K562 (cell line): ENCODE data around the gene MRPL37. TPM values are rescaled to one million over a fixed set of nuclear protein-coding genes. Genes with fewer than 3 reads are reported as not detected.

Experiments
- ATAC-seq: fragments of 200-7000 bp; cut with Tn5 transposase; 3 replicates; pipeline ENCODE4 v1.9.1; 2020; ENCODE audit warnings: moderate library complexity
- BruUV-seq: library from RNA; stranded (reverse); fragments of 400-500 nt; replicated peaks from 2 replicates; lab custom pipeline; 2021; lab: Mats Ljungman, UMichigan
- CTCF ChIA-PET: fragments of 300-600 bp; formaldehyde crosslinking; extraction: SDS; loops from one replicate; lab custom pipeline; 2021; ENCODE audit warnings: low intra/inter-chr PET ratio; lab: Yijun Ruan, JAX
- POLR2A ChIA-PET: fragments of 300-600, 350-650 bp; sonication (Branson Sonifier 250); formaldehyde crosslinking; extraction: SDS; loops from one replicate; lab custom pipeline; 2021; ENCODE audit warnings: antibody characterized with exemption, inconsistent platforms; lab: Yijun Ruan, JAX
- DNase-seq, 4 experiments: peaks; one replicate each; pipeline versions ENCODE4 v3.0.0 to v3.0.0-alpha.2; 2011 to 2018; ENCODE audit warnings: low spot score in 3 of 4, mixed read lengths in 3 of 4; ENCODE audit errors: extremely low read depth in 1 of 4
- FAIRE-seq: peaks from 2 replicates; lab custom pipeline; 2011; peaks lifted over from hg19 to GRCh38; lab: Jason Lieb, UNC
- H2AFZ ChIP-seq: 2 replicates; pipeline ENCODE4 v1.6.0; 2011; ENCODE audit warnings: low read depth, low read length, control low read depth, inconsistent platforms
- H3K27ac ChIP-seq: fragments of 200-600 bp; 3 replicates; pipeline ENCODE4 v1.8.0; 2011; ENCODE audit warnings: low read depth, mild to moderate bottlenecking, control low read depth, inconsistent platforms, low read length, moderate library complexity, mixed read lengths; ENCODE audit errors: extremely low read depth
- H3K27me3 ChIP-seq, 2 experiments: fragments of 300-600 bp in 1 of 2; 2 replicates in 1 of 2; 3 replicates in 1 of 2; pipeline versions ENCODE4 v1.6.0 to v1.8.0; 2011; ENCODE audit warnings: inconsistent platforms in 2 of 2, low read length in 2 of 2, mild to moderate bottlenecking in 1 of 2, mixed read lengths in 1 of 2, moderate library complexity in 1 of 2; ENCODE audit not compliant: control insufficient read depth in 2 of 2, insufficient read depth in 2 of 2
- H3K36me3 ChIP-seq: fragments of 300-600 bp; 3 replicates; pipeline ENCODE4 v1.8.0; 2011; ENCODE audit warnings: mild to moderate bottlenecking, low read length, inconsistent platforms; ENCODE audit not compliant: control insufficient read depth, insufficient read depth
- H3K4me1 ChIP-seq, 2 experiments: fragments of 200-600 bp in 1 of 2; replicated peaks in 1 of 2; 2 replicates in 1 of 2; 3 replicates in 1 of 2; pipeline versions ENCODE4 v1.5.1 to v1.8.0; 2011; ENCODE audit warnings: inconsistent platforms in 2 of 2, low read length in 2 of 2, mild to moderate bottlenecking in 1 of 2, mixed read lengths in 1 of 2, moderate library complexity in 1 of 2; ENCODE audit not compliant: control insufficient read depth in 2 of 2, insufficient read depth in 2 of 2
- H3K4me2 ChIP-seq: 2 replicates; pipeline ENCODE4 v1.6.1; 2011; ENCODE audit warnings: low read length, control low read depth, inconsistent platforms, mixed read lengths; ENCODE audit not compliant: insufficient read depth
- H3K4me3 ChIP-seq: fragments of 200-600 bp; sonication (generic), shearing (Covaris generic); 2 replicates; pipeline ENCODE4 v1.5.1; 2016; ENCODE audit warnings: control low read depth, inconsistent platforms
- H3K79me2 ChIP-seq: fragments of 200-600 bp; 3 replicates; pipeline ENCODE4 v1.8.0; 2011; ENCODE audit warnings: low read length, inconsistent platforms; ENCODE audit not compliant: control insufficient read depth, insufficient read depth
- H3K9ac ChIP-seq, 2 experiments: 2 replicates each; pipeline versions ENCODE4 v1.6.0 to v1.6.1; 2011; ENCODE audit warnings: low read depth in 2 of 2, low read length in 2 of 2, control low read depth in 1 of 2, inconsistent platforms in 1 of 2, mild to moderate bottlenecking in 1 of 2, mixed read lengths in 1 of 2; ENCODE audit not compliant: insufficient read depth in 1 of 2
- H3K9me1 ChIP-seq: one replicate; pipeline ENCODE4 v1.6.0; 2011; ENCODE audit warnings: inconsistent platforms, mild to moderate bottlenecking, low read length, moderate library complexity; ENCODE audit not compliant: control insufficient read depth, insufficient read depth
- H3K9me3 ChIP-seq: replicated peaks from 2 replicates; pipeline ENCODE4 v1.5.1; 2011; ENCODE audit warnings: low read depth, low read length, inconsistent platforms; ENCODE audit not compliant: control insufficient read depth, insufficient read depth
- H4K20me1 ChIP-seq: replicated peaks from 2 replicates; pipeline ENCODE4 v1.6.1; 2011; ENCODE audit warnings: low read length, inconsistent platforms, mixed read lengths; ENCODE audit not compliant: control insufficient read depth, insufficient read depth
- ILK ChIP-seq: fragments of 450-650 bp; IDR thresholded peaks from 2 replicates; pipeline ENCODE4 v1.6.1; 2016; ENCODE audit warnings: missing genetic modification characterization, low read depth, mild to moderate bottlenecking, missing compliant biosample characterization, moderate library complexity, borderline replicate concordance
- RHOXF2B ChIP-seq: fragments of 250-450 bp; sonication (Bioruptor Pico); conservative IDR thresholded peaks from 2 replicates; pipeline ENCODE4 v1.5.1; 2021
- SREBF2 ChIP-seq: sonication (generic); formaldehyde crosslinking; IDR thresholded peaks from 2 replicates; pipeline ENCODE4 v1.4.0; 2020; ENCODE audit warnings: mild to moderate bottlenecking, missing genetic modification reagents
- ZNF274 ChIP-seq: IDR thresholded peaks from 2 replicates; pipeline ENCODE4 v1.6.1; 2011; ENCODE audit warnings: low read depth, mild to moderate bottlenecking, low read length, moderate library complexity, borderline replicate concordance
- WGBS: fragments of 100-300 bp; shearing (Covaris generic); methylation state at CpG from one replicate; pipeline ENCODE4 v1.1.6; 2016; ENCODE audit warnings: low coverage, mixed read lengths; ENCODE audit not compliant: insufficient coverage; ENCODE audit errors: missing lambda C conversion rate; 5-methylcytosine and 5-hydroxymethylcytosine counted together
- in situ Hi-C: fragments of 300-500 bp; cut with MboI; formaldehyde crosslinking; loops from 4 replicates; pipeline ENCODE4 v1.15.0; 2018; ENCODE audit warnings: inconsistent platforms, mixed read lengths
- intact Hi-C: fragments of 100-400 bp; cut with micrococcal nuclease; formaldehyde crosslinking; loops from 2 replicates; pipeline ENCODE4 v1.14.2; 2022
- polyA plus RNA-seq, 8 experiments: library from polyadenylated mRNA; depleted of rRNA in 4 of 8; stranded (reverse) in 5 of 8; unstranded in 3 of 8; fragments of >200 nt; fragmentation: Nextera tagmentation in 2 of 8; fragmentation: Illumina TruSeq in 1 of 8; extraction: Ambion mirVana in 2 of 8; extraction: Trizol in 1 of 8; gene quantifications; 2 replicates each; pipeline versions ENCODE4 v1.2.1 to v1.2.3, GENCODE V29; 2011 to 2014; ENCODE audit warnings: inconsistent platforms in 1 of 8, missing spikeins in 1 of 8
- total RNA-seq, 7 experiments: library from RNA; depleted of rRNA in 6 of 7; stranded (reverse); fragments of >200 nt in 6 of 7; fragmentation: Illumina TruSeq in 2 of 7; extraction: Trizol in 2 of 7; gene quantifications; 2 replicates each; pipeline versions ENCODE4 v1.2.1 to v1.2.3, GENCODE V29; 2011 to 2021; ENCODE audit warnings: low replicate concordance in 1 of 7
- TF ChIP-seq, protein P1 (sequence below): IDR thresholded peaks from 3 replicates; pipeline ENCODE4 v1.6.1; 2011; ENCODE audit warnings: borderline replicate concordance, mild to moderate bottlenecking, moderate library complexity; ENCODE audit not compliant: insufficient read length; ENCODE audit errors: extremely low read depth
- TF ChIP-seq, protein P2 (sequence below), 3 experiments: IDR thresholded peaks in 2 of 3; conservative IDR thresholded peaks in 1 of 3; 2 replicates each; pipeline ENCODE4 v1.5.1; 2011 to 2012; ENCODE audit warnings: low read length in 3 of 3, mild to moderate bottlenecking in 3 of 3, control low read depth in 2 of 3, improper control_type of control experiment in 1 of 3, inconsistent platforms in 1 of 3, low read depth in 1 of 3, mixed read lengths in 1 of 3, moderate library complexity in 1 of 3; ENCODE audit not compliant: insufficient read depth in 2 of 3
- TF ChIP-seq, protein P3 (sequence below): fragments of 450-650 bp; conservative IDR thresholded peaks from 2 replicates; pipeline ENCODE4 v1.6.1; 2016; ENCODE audit warnings: missing genetic modification characterization, low read depth, mild to moderate bottlenecking, control low read depth, missing compliant biosample characterization

The MRPL37 gene
- total and polyA plus RNA-seq, 9 of the 15 experiments (the other 6 are each of a cell fraction or from before 2014, with no cell fraction given): 52.2 to 303 (median 180) TPM

DNA sequence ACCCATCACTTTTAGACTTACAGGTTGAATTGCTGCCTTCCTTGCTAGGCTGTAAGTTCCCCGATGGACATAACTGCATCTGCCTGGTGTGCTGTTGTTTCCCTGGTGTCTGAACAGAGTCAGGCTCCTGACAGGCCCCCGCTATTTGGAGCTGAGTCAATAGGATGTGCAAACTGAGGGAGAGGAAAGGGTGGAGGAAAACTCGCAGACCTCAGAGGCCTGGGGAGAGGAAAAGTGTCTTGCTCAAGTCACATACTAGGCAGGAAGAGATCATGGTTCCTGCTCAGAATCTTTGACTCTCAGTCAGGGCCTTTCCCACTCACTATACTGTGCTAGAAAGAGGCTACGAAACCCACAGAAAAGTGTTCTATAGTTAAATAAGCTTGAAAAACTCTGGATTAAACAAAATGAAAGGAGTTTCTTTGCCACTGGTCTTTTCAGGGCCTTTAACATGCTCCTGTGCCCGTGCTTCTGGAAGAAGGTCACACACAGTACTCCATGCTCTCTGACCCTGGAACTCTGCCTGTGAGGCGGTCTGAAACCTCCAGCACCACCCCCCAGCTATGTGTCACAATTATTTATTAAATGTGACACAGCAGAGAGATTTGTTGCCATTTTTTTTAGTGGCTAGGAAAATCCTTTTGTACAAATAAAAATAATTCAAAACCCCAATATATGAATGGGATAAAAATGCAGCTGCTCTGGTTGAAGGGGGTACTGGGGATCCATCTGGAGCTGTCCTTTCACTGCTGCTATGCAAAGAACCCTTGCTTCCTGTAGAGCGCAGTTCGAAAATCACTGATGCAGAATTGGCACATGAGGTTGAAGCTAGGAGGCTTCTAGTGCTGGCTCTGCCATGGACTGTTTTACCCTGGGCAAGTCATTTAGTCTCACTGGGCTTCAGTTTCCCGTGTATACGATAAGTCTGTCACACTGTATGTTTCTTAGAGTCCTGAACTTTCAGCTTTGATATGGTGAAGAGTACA, 27.1 kb upstream of the MRPL37 start:
- Histone ChIP-seq H4K20me1 (no peaks in the 10 kb centered on the region), H2AFZ (no peak overlapping the region), H3K4me2 (no peak overlapping the region), H3K9ac (peak overlapping the region in 1 of 2 experiments; percentile 8; a peak in 1 of 4 replicates), H3K4me3 (no peak overlapping the region), H3K4me1 (no peaks in the 10 kb centered on the region; a peak in 1 of 5 replicates), H3K27ac (no peak overlapping the region), H3K9me3 (no peaks in the 10 kb centered on the region), H3K27me3 (no peaks in the 10 kb centered on the region), H3K79me2 (no peaks in the 10 kb centered on the region), H3K36me3 (peaks cover 6% of the 10 kb centered on the region; the same call in 1 of the 3 replicates), H3K9me1 (no peaks in the 10 kb centered on the region)
- WGBS: 64% methylated on average over 10 of the region's 10 CpGs
- DNase-seq (no peak), ATAC-seq (no peak), FAIRE-seq (no peak)
- ChIA-PET CTCF (no interaction called here), POLR2A (interaction anchor here (0.6 to 3.4 kb wide), 6 partner anchors 10 to 480 kb away, joined by 3 to 15 read pairs (median 3); partner anchors contain the start of gene CDCP2)
- intact Hi-C loops (no loop called here), in situ Hi-C loops (no loop called here)
- TF ChIP-seq ILK (tag) (no peak), RHOXF2B (CRISPR knock-in tag) (no peak), ZNF274 (no peak), SREBF2 (CRISPR knock-in tag) (no peak)
- TF ChIP-seq, protein P1, sequence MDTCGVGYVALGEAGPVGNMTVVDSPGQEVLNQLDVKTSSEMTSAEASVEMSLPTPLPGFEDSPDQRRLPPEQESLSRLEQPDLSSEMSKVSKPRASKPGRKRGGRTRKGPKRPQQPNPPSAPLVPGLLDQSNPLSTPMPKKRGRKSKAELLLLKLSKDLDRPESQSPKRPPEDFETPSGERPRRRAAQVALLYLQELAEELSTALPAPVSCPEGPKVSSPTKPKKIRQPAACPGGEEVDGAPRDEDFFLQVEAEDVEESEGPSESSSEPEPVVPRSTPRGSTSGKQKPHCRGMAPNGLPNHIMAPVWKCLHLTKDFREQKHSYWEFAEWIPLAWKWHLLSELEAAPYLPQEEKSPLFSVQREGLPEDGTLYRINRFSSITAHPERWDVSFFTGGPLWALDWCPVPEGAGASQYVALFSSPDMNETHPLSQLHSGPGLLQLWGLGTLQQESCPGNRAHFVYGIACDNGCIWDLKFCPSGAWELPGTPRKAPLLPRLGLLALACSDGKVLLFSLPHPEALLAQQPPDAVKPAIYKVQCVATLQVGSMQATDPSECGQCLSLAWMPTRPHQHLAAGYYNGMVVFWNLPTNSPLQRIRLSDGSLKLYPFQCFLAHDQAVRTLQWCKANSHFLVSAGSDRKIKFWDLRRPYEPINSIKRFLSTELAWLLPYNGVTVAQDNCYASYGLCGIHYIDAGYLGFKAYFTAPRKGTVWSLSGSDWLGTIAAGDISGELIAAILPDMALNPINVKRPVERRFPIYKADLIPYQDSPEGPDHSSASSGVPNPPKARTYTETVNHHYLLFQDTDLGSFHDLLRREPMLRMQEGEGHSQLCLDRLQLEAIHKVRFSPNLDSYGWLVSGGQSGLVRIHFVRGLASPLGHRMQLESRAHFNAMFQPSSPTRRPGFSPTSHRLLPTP: no peak
- TF ChIP-seq, protein P2, sequence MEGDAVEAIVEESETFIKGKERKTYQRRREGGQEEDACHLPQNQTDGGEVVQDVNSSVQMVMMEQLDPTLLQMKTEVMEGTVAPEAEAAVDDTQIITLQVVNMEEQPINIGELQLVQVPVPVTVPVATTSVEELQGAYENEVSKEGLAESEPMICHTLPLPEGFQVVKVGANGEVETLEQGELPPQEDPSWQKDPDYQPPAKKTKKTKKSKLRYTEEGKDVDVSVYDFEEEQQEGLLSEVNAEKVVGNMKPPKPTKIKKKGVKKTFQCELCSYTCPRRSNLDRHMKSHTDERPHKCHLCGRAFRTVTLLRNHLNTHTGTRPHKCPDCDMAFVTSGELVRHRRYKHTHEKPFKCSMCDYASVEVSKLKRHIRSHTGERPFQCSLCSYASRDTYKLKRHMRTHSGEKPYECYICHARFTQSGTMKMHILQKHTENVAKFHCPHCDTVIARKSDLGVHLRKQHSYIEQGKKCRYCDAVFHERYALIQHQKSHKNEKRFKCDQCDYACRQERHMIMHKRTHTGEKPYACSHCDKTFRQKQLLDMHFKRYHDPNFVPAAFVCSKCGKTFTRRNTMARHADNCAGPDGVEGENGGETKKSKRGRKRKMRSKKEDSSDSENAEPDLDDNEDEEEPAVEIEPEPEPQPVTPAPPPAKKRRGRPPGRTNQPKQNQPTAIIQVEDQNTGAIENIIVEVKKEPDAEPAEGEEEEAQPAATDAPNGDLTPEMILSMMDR (IDR thresholded peaks at IDR 0.05 in 2 of 3, conservative IDR thresholded peaks at IDR 0.05 in 1 of 3; ENCODE audit: insufficient read depth in 2 of 3, low read depth in 1 of 3, low read length in 3 of 3): no peak
- TF ChIP-seq, protein P3, sequence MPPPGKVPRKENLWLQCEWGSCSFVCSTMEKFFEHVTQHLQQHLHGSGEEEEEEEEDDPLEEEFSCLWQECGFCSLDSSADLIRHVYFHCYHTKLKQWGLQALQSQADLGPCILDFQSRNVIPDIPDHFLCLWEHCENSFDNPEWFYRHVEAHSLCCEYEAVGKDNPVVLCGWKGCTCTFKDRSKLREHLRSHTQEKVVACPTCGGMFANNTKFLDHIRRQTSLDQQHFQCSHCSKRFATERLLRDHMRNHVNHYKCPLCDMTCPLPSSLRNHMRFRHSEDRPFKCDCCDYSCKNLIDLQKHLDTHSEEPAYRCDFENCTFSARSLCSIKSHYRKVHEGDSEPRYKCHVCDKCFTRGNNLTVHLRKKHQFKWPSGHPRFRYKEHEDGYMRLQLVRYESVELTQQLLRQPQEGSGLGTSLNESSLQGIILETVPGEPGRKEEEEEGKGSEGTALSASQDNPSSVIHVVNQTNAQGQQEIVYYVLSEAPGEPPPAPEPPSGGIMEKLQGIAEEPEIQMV (tag): no peak
- BruUV-seq: no TSS peak
